DOHH2 (cell line): ENCODE data around the gene C17orf107.

Source experiments
- H3F3A ChIP-seq: fragments of 200-600 bp; sonication (generic), shearing (Covaris generic); 2 replicates; pipeline ENCODE4 v1.6.0; 2016; ENCODE audit warnings: antibody characterized with exemption, mild to moderate bottlenecking; ENCODE audit not compliant: control insufficient read depth, insufficient read depth
- H3K27ac ChIP-seq: fragments of 200-600 bp; sonication (generic); 2 replicates; pipeline ENCODE4 v1.5.1; 2014; ENCODE audit warnings: low read depth, mild to moderate bottlenecking, low read length, moderate library complexity
- H3K27me3 ChIP-seq: fragments of 200-600 bp; sonication (generic); 2 replicates; pipeline ENCODE4 v1.6.1; 2014; ENCODE audit warnings: mild to moderate bottlenecking, low read length, mixed read lengths; ENCODE audit not compliant: control insufficient read depth
- H3K36me3 ChIP-seq: fragments of 200-600 bp; sonication (generic); 2 replicates; pipeline ENCODE4 v1.6.1; 2014; ENCODE audit warnings: mild to moderate bottlenecking, low read length, moderate library complexity, mixed read lengths; ENCODE audit not compliant: control insufficient read depth
- H3K4me1 ChIP-seq: fragments of 200-600 bp; sonication (generic); 2 replicates; pipeline ENCODE4 v1.6.1; 2014; ENCODE audit warnings: mild to moderate bottlenecking, low read length, mixed read lengths; ENCODE audit not compliant: control insufficient read depth
- H3K4me2 ChIP-seq: fragments of 200-600 bp; sonication (generic); 2 replicates; pipeline ENCODE4 v1.6.0; 2014; ENCODE audit warnings: mild to moderate bottlenecking, low read length, moderate library complexity
- H3K4me3 ChIP-seq: fragments of 200-600 bp; sonication (generic); 2 replicates; pipeline ENCODE4 v1.5.1; 2014; ENCODE audit warnings: mild to moderate bottlenecking, low read length, mixed read lengths
- H3K79me2 ChIP-seq: fragments of 200-600 bp; sonication (generic); 2 replicates; pipeline ENCODE4 v1.6.1; 2014; ENCODE audit warnings: mild to moderate bottlenecking, low read length, mixed read lengths; ENCODE audit not compliant: control insufficient read depth
- H3K9me2 ChIP-seq: fragments of 200-600 bp; sonication (generic); replicated peaks from 2 replicates; pipeline ENCODE4 v1.6.1; 2014; ENCODE audit warnings: mild to moderate bottlenecking, low read length, mixed read lengths; ENCODE audit not compliant: control insufficient read depth
- H3K9me3 ChIP-seq: fragments of 200-600 bp; sonication (generic); 2 replicates; pipeline ENCODE4 v1.6.1; 2014; ENCODE audit warnings: antibody characterized with exemption, low read length, mixed read lengths; ENCODE audit not compliant: control insufficient read depth, insufficient read depth
- H4K20me1 ChIP-seq: fragments of 200-600 bp; sonication (generic); 2 replicates; pipeline ENCODE4 v1.6.0; 2014; ENCODE audit warnings: low read depth, mild to moderate bottlenecking, antibody characterized with exemption, low read length, moderate library complexity; ENCODE audit not compliant: control insufficient read depth, insufficient read depth
- EZH2phosphoT487 ChIP-seq: fragments of 200-600 bp; sonication (generic); IDR thresholded peaks from 2 replicates; pipeline ENCODE4 v1.6.1; 2017; ENCODE audit warnings: borderline replicate concordance, mild to moderate bottlenecking, antibody characterized with exemption, low read length, moderate library complexity, mixed read lengths
- TF ChIP-seq, protein P1 (sequence below): fragments of 200-600 bp; sonication (generic); IDR thresholded peaks from one replicate; pipeline ENCODE4 v1.5.1; 2014; ENCODE audit warnings: antibody characterized with exemption, mild to moderate bottlenecking, low read depth, low read length; ENCODE audit not compliant: poor library complexity, severe bottlenecking

C17orf107 gene

DNA sequence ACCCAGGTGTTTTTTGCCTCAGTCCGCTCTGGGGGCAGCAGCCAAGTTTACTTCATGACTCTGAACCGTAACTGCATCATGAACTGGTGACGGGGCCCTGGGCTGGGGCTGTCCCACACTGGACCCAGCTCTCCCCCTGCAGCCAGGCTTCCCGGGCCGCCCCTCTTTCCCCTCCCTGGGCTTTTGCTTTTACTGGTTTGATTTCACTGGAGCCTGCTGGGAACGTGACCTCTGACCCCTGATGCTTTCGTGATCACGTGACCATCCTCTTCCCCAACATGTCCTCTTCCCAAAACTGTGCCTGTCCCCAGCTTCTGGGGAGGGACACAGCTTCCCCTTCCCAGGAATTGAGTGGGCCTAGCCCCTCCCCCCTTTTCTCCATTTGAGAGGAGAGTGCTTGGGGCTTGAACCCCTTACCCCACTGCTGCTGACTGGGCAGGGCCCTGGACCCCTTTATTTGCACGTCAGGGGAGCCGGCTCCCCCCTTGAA lies 2.1 kb upstream of the C17orf107 start:
- H4K20me1 ChIP-seq = no peaks in the 10 kb centered on the region; the same call in 1 of the 2 replicates
- no peak overlapping the region for H3K4me3 ChIP-seq
- no peak overlapping the region for H3K4me2 ChIP-seq
- H3K27me3 ChIP-seq = peaks cover 14% of the 10 kb centered on the region
- H3F3A ChIP-seq = no peaks in the 10 kb centered on the region
- H3K79me2 ChIP-seq = no peaks in the 10 kb centered on the region
- H3K9me3 ChIP-seq = no peaks in the 10 kb centered on the region
- TF ChIP-seq, protein P1, sequence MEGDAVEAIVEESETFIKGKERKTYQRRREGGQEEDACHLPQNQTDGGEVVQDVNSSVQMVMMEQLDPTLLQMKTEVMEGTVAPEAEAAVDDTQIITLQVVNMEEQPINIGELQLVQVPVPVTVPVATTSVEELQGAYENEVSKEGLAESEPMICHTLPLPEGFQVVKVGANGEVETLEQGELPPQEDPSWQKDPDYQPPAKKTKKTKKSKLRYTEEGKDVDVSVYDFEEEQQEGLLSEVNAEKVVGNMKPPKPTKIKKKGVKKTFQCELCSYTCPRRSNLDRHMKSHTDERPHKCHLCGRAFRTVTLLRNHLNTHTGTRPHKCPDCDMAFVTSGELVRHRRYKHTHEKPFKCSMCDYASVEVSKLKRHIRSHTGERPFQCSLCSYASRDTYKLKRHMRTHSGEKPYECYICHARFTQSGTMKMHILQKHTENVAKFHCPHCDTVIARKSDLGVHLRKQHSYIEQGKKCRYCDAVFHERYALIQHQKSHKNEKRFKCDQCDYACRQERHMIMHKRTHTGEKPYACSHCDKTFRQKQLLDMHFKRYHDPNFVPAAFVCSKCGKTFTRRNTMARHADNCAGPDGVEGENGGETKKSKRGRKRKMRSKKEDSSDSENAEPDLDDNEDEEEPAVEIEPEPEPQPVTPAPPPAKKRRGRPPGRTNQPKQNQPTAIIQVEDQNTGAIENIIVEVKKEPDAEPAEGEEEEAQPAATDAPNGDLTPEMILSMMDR = no peak
- TF ChIP-seq EZH2phosphoT487 = no peak
- no peak overlapping the region for H3K27ac ChIP-seq
- H3K9me2 ChIP-seq = no peaks in the 10 kb centered on the region
- peaks cover 14% of the 10 kb centered on the region for H3K36me3 ChIP-seq
- H3K4me1 ChIP-seq = peaks cover 21% of the 10 kb centered on the region

DNA sequence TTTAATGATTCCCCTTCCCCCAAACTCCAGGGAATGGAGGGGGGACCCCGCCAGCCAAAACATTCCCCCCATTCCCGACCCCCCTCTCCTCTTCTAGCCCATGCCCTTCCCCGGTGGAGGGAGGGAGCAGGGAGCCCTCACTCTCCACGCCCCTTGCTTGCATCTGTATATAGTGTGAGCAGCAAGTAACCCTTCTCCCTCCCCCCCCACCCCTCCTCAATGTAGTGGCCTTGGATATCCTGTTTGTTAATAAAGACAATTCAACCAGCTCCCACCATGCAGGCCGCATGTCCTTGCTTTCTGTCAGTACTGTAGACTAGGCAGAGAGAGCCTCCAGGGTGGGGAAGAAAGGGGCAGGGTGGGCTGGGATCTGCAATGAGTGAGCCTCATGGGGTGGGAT lies 1.6 kb upstream of the C17orf107 start:
- H3K4me3 ChIP-seq = no peak overlapping the region
- H3K27ac ChIP-seq = no peak overlapping the region
- H4K20me1 ChIP-seq = no peaks in the 10 kb centered on the region; the same call in 1 of the 2 replicates
- peaks cover 14% of the 10 kb centered on the region for H3K36me3 ChIP-seq
- peaks cover 22% of the 10 kb centered on the region for H3K4me1 ChIP-seq
- H3K9me2 ChIP-seq = no peaks in the 10 kb centered on the region
- no peaks in the 10 kb centered on the region for H3K9me3 ChIP-seq
- H3K27me3 ChIP-seq = peaks cover 14% of the 10 kb centered on the region
- H3K4me2 ChIP-seq = no peak overlapping the region
- H3F3A ChIP-seq = no peaks in the 10 kb centered on the region
- TF ChIP-seq EZH2phosphoT487 = no peak
- TF ChIP-seq, protein P1 = no peak
- H3K79me2 ChIP-seq = no peaks in the 10 kb centered on the region

DNA sequence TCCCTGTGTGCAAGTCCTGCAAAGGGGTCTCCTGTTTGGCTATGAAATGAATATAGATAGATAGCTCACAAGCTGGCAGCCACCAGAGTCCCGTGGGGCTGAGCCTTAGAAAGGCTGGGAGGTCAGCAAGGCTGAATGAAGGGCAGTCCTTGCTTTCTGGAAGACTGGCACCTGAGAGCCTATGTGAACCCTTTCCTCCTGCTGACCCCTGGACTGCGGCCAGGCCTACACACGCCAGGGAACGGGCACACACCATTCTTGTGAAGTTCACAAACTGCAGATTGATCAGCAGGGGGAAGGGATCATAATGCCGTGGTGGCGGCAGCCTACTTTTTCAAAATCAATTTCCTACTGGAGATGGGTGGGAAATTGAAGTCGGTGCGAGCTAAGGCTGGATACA lies 985 bp upstream of the C17orf107 start:
- Histone ChIP-seq H4K20me1 (no peaks in the 10 kb centered on the region; the same call in 1 of the 2 replicates), H3F3A (no peaks in the 10 kb centered on the region), H3K9me3 (no peaks in the 10 kb centered on the region), H3K4me2 (no peak overlapping the region), H3K4me3 (no peak overlapping the region), H3K79me2 (no peaks in the 10 kb centered on the region), H3K36me3 (peaks cover 14% of the 10 kb centered on the region), H3K27me3 (peaks cover 14% of the 10 kb centered on the region), H3K9me2 (no peaks in the 10 kb centered on the region), H3K4me1 (peaks cover 28% of the 10 kb centered on the region), H3K27ac (no peak overlapping the region)
- TF ChIP-seq EZH2phosphoT487 = no peak
- TF ChIP-seq, protein P1 = no peak
